Measurements from ENCODE around the gene NUP50.

Gene NUP50

DNA sequence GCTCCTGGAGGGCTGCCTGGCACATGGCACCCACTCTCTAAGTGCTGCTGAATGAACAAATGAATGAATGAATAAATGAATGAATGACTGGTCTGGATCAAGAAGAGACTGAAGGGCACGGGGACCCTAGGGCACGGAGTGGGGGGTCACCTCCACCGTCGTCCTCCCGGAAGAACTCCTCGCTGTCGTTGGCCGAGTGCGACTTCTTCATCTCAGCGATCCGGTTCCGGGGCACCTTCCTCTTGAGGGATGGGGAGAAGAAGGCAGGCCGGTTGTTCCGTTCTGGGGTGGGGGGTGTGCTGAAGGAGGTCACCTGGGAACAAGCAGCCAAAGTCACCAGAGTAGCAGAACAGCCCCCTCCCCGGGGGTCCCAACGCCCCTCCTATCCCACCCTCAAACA is 36.0 kb downstream of the NUP50 start:
- TF ChIP-seq LEF1 (IDR thresholded peaks at IDR 0.05; ENCODE audit: borderline replicate concordance) (no peak), NFRKB (IDR thresholded peaks at IDR 0.05) (no peak), ZNF384 (IDR thresholded peaks at IDR 0.05) (no peak), PKNOX1 (IDR thresholded peaks at IDR 0.05) (no peak), ARNT (IDR thresholded peaks at IDR 0.05) (no peak), ELF4 (IDR thresholded peaks at IDR 0.05) (no peak), FOXA1 (IDR thresholded peaks at IDR 0.05) (no peak), BHLHE40 (IDR thresholded peaks at IDR 0.05; ENCODE audit: borderline replicate concordance) (no peak), HDGF (IDR thresholded peaks at IDR 0.05; ENCODE audit: borderline replicate concordance) (no peak), L3MBTL2 (conservative IDR thresholded peaks at IDR 0.05) (no peak), SP1 (IDR thresholded peaks at IDR 0.05) (no peak), FOXK2 (IDR thresholded peaks at IDR 0.05) (no peak), TARDBP (IDR thresholded peaks at IDR 0.05) (no peak)
- CTCF ChIA-PET = no interaction called here
- DNase-seq (ENCODE audit: extremely low spot score) = no peak
- POLR2A ChIA-PET = no interaction called here

DNA sequence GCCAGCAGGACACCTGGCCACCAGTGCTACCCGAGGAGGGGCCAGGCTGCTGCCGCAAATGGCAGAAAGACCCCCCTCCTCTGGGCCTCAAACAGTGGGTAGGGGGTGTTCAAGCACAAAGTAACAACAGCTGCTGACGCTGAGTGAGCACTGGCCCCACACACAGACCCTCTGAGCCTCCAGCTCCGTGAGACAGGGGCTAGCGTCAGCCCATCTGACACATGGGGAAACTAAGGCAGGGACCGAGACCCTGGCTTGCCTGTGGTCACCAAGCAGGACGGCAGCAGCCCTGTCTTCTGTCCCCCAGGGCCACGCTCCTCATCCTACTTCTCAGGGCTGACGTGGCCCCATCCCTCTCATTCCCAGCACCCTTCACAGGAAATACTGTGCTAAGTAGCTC is 36.5 kb downstream of the NUP50 start:
- TF ChIP-seq L3MBTL2 (conservative IDR thresholded peaks at IDR 0.05) (no peak), FOXA1 (IDR thresholded peaks at IDR 0.05) (no peak), TARDBP (IDR thresholded peaks at IDR 0.05) (no peak), FOXK2 (IDR thresholded peaks at IDR 0.05) (no peak), CTBP1 (IDR thresholded peaks at IDR 0.05; ENCODE audit: borderline replicate concordance) (no peak), NFRKB (IDR thresholded peaks at IDR 0.05) (no peak), ARNT (IDR thresholded peaks at IDR 0.05) (no peak)
- DNase-seq (ENCODE audit: extremely low spot score) = no peak
- ChIA-PET CTCF (no interaction called here), POLR2A (no interaction called here)

DNA sequence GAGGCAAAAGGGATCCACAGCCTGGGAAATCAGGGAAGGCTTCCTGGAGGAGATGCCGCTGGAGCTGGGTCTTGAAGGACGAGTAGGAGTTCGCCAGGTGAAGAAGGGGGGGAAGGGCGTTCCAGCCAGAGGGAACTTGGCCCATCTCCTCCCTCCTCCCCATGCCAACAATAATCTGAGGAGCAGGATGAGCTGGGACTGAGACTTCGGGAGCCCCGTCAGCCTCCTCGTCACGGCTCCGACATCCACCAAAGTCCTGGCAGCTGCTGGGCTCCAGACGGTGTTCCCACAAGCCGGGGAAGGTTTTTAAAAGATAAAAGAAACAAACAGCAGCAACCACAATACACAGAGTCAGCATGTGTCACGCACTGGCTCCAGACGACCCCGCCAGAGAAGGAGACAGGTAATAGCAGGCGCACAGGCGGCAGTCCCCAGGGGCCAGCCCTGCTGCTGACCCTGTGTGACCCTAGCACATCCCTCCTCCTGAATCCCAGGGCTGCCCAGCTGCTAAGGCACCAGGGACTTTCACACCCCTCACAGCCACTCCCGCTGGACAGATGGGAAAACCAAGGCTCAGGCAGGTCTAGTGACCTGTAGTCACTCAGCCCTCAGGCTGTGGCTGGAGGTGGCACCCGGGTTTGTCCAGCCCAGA is 37.3 kb downstream of the NUP50 start:
- POLR2A ChIA-PET = no interaction called here
- no peak for DNase-seq (ENCODE audit: extremely low spot score)
- no peak for TF ChIP-seq TARDBP (IDR thresholded peaks at IDR 0.05)
- TF ChIP-seq ARNT (IDR thresholded peaks at IDR 0.05) = no peak
- TF ChIP-seq ELF4 (IDR thresholded peaks at IDR 0.05) = no peak
- TF ChIP-seq ZNF384 (IDR thresholded peaks at IDR 0.05) = no peak
- no peak for TF ChIP-seq NFRKB (IDR thresholded peaks at IDR 0.05)
- no peak for TF ChIP-seq BHLHE40 (IDR thresholded peaks at IDR 0.05; ENCODE audit: borderline replicate concordance)
- CTCF ChIA-PET = no interaction called here

DNA sequence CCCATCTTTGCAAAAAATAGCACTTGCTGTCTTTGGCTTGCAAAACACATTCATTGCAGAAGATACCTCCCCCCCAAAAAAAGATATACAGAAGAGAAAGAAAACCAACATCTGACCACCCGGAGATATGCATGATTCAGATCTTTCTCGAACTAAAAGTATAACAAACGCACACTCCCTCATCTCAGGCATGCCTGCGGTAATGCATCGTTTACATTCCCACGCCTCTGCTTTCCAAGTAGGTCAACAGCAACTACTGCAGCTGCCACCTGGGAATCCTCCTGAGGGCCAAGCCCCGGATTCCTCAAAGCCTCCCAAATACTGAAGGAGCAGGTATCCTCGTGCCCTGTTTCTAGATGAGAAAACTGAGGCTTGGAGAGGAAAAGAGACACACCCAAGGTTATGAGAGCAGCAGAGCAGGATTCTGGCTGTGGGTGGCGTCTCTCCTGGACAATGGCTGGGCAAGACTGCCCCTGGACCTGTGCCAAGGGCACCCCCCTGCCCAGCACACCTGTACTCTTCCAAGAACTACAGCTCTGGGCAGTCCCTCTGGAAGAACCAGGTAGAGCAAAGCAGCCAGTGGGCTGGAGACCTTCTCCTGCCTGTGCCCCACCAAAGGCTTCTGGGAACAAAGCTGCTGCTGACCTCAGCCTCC is 38.1 kb downstream of the NUP50 start:
- POLR2A ChIA-PET = no interaction called here
- CTCF ChIA-PET = no interaction called here

GRCh38 chr22:45202333-45203149 is 38.8 kb downstream of the NUP50 start:
- CTCF ChIA-PET = no interaction called here
- no peak for DNase-seq (ENCODE audit: extremely low spot score)
- TF ChIP-seq CTBP1 (IDR thresholded peaks at IDR 0.05; ENCODE audit: borderline replicate concordance) = no peak
- no peak for TF ChIP-seq BHLHE40 (IDR thresholded peaks at IDR 0.05; ENCODE audit: borderline replicate concordance)
- no peak for TF ChIP-seq NFRKB (IDR thresholded peaks at IDR 0.05)
- TF ChIP-seq ELF4 (IDR thresholded peaks at IDR 0.05) = no peak
- POLR2A ChIA-PET = no interaction called here

More for the DNA sequence above, 38.1 kb downstream of the NUP50 start:
- no peak for TF ChIP-seq FOXA1 (IDR thresholded peaks at IDR 0.05)
- no peak for DNase-seq (ENCODE audit: extremely low spot score)

DNA sequence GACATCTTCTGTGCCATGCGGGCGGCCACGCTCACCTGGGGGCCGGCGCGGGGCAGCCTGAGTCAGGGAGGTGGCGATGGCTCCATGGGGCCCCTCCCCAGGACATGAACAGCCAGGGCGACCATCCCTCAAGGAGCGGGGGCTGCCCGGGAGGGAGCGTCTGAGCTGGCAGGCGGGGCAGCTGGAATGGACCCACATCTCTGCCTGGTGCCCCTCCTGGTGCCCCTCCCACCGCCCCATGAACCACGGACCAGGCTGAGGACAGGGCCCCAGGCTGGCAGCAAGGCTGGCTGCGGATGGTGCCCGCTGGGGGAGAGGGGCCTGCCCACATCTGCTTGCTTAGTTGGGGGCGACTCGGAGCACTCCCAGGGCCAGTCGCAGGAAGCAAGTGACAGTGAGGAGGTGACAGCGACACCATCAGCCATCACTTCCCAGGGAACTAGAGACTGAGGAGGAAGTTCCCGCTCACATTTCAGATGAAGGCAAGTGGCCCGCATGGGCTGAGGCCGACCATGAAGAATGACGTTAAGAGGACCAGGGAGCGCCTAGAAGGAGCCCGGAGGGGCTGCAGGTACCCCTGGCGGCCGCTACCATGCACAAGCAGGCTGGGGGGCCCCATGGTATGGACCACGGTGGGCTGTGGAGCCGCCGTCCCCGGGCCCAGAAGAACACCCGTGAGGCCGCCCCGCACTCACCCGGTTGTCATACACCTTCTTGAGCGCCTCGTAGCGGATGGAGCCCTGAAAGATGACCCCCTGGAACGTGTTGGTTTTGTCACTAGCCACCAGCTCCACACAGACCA is 39.6 kb downstream of the NUP50 start:
- DNase-seq (ENCODE audit: extremely low spot score) = no peak
- POLR2A ChIA-PET = no interaction called here
- CTCF ChIA-PET = no interaction called here
- TF ChIP-seq FOXA1 (IDR thresholded peaks at IDR 0.05) (no peak), FOXM1 (IDR thresholded peaks at IDR 0.05; ENCODE audit: borderline replicate concordance) (no peak), SP1 (IDR thresholded peaks at IDR 0.05) (no peak), CTBP1 (IDR thresholded peaks at IDR 0.05; ENCODE audit: borderline replicate concordance) (no peak), ZNF384 (IDR thresholded peaks at IDR 0.05) (no peak), TARDBP (IDR thresholded peaks at IDR 0.05) (no peak), PKNOX1 (IDR thresholded peaks at IDR 0.05) (no peak), L3MBTL2 (conservative IDR thresholded peaks at IDR 0.05) (no peak), HDGF (IDR thresholded peaks at IDR 0.05; ENCODE audit: borderline replicate concordance) (no peak), ELF4 (IDR thresholded peaks at IDR 0.05) (no peak), SUZ12 (IDR thresholded peaks at IDR 0.05) (no peak)

- CTCF ChIA-PET = no interaction called here
- TF ChIP-seq FOXK2 (IDR thresholded peaks at IDR 0.05) (no peak), FOXM1 (IDR thresholded peaks at IDR 0.05; ENCODE audit: borderline replicate concordance) (no peak), FOXA1 (IDR thresholded peaks at IDR 0.05) (no peak), PKNOX1 (IDR thresholded peaks at IDR 0.05) (no peak), NFRKB (IDR thresholded peaks at IDR 0.05) (no peak)
- POLR2A ChIA-PET = no interaction called here
- no peak for DNase-seq (ENCODE audit: extremely low spot score)
Observed at GRCh38 chr22:45204241-45204640, 40.5 kb downstream of the NUP50 start.
